GM18508 (cell line): ENCODE data around the gene CRHR2.

Experiments used
- ATAC-seq: cut with Tn5 transposase; IDR thresholded peaks from one replicate; pipeline ENCODE4 v1.9.1; 2021; ENCODE audit warnings: moderate number of reproducible peaks; ENCODE audit not compliant: insufficient read depth, unreplicated experiment

Gene CRHR2

DNA sequence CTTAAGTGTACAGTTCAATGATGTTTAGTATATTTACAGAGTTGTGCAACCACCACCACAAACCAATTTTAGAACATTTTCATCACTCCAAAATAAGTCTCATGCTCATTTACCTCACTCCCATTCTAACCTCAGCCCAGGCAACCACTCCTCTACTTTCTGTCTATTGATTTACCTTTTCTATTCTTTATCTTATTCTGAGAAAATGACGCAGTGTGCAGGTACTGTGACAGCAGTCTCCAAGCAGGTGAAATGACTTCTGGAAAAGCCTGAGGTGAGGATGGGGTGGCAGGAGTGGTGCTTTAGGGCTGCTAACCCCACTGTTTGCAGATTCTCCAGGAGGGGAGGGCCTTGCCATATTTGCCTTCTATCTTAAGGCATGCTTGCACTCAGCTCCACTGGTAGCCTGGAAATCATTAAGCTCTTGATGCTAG lies 48.0 kb downstream of the CRHR2 start:
- no peak for ATAC-seq

DNA sequence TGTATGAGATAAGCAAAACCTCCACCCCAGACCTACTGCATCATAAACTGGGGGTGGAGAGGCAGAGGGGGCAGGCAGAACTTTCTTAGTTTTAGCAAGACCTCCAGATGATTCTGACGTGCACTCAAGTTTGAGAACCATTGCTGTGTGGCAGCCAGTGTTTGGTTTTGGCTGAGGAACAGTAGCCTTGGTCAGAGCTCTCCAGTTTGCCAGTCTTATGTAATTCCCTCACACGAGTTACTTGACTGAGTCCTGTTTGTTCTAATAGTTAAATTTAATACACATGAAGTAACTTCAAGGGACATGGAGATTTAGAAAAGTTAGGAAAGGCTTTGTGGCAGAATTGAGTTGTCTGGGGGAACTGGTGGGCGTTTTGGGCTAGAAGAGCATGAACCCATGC lies 49.0 kb downstream of the CRHR2 start:
- no peak for ATAC-seq

DNA sequence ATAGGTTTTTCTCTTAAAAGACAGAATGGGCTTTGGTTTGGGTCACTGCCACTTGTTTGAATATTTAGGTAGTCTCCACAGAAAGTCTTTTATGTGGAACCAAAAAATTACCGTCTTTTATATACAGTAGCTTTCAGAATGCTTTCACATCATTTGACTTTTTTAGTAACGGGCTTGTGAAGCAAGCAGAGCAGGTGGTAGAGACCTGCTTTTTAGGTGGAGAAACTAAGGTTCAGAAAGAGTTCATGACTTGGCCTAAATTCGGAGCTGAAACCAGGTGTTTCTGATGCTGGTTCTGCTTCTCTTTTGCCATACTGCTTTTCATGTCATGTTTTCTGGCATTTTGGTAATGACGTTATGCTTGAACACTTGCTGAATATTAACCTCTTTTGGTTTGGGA lies 51.3 kb downstream of the CRHR2 start:
- ATAC-seq: peak; percentile 41

DNA sequence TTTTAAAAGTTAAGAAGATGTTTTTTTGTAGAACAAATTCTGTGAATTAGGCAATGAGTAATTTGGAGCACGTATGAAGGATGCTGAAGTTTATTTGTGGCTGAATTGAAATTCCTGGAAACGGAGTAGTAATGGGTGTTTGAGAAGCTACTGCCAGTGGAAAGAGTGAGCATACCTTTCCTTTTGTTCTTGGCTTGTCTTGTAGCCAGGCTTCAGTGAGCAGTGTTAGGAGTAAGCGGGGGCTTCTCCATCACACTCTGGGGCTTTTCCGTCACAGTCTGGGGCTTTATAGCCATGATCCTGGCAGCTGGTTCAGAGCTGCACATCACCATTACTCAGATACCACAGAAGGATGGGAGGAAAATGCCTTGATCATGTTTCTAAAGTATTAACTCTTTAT lies 55.2 kb downstream of the CRHR2 start:
- no peak for ATAC-seq

DNA sequence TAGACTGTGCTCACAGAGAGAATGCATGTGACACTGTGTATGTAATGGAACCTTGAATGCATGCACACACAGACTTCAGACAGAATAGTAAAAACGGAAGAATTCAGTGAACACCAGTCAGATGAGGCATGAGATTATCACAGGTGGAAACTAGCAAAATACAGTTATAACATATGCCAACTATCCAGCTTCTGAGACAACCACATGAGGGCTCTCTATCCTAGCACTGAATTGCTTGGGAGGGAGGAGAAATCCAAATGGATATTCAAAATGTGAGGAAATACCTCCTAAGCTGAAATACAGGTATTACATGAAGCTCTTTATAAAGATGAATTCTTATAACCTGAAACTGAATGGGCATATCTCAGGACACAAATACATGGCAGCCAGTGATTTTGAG lies 57.0 kb downstream of the CRHR2 start:
- ATAC-seq: no peak

DNA sequence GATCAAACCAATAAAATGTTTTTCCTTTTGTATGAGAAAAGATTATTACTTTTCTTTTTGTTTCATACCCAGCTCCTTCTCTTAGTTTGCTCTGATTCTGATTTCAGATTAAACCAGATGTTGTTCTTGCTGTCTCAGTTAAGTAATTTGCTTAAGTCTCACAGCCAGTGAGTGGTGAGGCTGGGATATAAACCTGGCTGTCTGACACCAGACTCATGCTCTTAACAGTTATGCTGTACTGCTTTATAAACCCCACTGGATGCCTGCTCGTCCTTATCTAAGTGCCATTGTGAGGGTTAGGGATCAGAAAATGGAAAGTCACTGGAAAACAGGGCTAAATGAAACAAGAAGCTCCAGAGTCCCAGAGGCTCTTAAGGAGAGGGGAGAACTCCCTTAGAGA lies 63.3 kb downstream of the CRHR2 start:
- no peak for ATAC-seq

DNA sequence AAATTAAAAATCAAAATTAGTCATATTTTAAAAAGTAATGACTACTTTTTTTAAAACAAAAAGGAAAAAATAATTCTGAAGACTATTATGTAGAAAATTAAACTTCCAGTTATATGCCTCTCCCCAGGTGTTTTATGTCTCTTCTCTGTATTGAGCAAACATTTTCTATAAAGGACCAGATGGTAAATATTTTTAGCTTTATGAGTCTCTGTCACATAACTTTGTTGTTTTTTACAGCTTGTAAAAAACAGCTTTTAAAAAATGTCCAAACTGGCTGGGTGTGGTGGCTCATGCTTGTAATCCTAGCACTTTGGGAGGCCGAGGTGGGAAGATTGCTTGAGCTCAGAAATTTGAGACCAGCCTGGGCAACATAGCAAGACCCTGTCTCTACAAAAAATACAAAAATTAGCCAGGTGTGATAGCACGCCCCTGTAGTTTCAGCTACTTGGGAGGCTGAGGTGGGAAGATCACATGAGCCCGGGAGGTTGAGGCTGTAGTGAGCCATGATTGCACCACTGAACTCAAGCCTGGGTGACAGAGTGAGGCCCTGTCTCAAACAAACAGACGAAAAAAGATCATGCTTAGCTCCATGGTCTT lies 64.1 kb downstream of the CRHR2 start:
- no peak for ATAC-seq

DNA sequence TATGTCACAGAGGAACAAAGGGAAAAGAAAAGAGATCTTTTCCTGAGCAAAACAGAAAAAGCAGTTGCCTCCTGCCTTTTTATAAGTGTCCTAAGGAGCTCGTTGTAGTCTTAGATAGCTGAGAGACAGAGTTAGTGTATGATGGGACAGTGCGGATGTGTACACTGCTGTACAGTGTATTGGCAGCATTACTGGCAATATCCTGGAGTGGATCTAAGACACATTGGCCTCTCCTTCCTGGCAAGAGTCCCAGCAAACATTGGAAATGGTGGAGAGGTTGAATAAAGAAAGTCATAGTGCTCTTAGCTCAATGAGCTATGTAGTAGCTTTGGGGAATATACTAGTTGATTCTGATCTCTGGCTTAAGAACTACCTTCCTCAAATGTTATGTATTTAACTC lies 64.9 kb downstream of the CRHR2 start:
- no peak for ATAC-seq

DNA sequence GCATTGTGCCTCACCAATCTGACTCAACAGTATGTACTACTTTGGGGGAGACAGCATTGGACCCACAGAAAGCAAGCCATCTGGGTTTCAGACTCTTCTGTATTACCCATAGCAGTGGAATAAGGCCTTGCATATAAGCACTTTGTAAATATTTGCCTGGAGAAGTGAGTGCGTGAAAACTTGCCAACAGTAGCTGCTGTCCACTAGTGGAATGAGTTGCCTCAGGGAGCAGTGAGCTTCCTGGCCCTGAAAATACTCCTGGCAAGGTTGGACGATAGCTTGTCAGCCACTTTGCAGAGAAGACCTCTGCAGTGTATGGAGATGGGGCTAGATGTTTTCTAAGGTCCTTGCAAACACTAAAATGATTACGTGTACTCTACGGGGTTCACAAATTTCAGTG lies 65.9 kb downstream of the CRHR2 start:
- no peak for ATAC-seq

DNA sequence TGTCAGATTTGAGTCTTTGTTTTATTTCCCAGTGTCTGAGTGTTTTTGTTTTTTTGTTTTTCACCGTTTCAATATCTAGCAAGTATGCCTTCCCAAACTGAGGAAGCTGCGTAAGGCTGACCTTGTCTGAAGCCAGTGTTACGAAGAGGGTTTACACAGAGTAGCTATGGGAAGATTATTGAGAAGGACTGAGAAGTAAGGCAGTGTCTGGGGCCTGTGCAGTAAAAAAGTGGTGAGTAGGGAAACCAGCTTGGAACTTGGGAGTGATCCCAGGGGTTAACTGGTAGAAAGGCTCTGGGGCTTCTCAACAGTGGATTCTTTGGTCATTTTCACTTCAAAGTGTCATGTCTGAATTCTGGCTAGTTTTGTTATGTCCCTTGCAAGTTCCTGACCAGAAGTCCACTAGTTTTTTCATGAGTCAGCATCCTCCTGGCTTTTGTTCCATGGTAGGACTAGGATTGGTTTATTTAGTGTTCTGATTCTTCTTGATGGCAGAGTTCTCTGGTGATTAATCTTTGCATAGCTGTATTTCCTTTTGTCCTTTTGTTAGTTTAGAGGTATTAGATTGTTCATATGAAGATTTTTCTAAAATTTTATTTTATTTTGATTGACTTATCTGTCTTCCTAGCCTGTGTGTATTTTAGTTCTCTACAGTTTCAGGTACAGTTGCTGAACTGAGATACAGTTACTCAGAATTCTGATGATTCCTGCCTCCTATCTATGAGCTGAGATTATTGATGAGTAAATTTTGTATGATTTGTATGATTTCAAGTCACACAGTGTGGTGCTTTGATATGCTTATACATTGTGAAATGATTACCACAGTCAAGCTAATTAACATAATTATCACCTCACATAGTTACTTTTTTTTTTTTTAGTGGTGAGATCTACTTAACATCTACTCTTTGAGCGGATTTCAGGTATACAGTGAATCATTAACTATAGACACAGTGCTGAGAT lies 68.6 kb downstream of the CRHR2 start:
- no peak for ATAC-seq

DNA sequence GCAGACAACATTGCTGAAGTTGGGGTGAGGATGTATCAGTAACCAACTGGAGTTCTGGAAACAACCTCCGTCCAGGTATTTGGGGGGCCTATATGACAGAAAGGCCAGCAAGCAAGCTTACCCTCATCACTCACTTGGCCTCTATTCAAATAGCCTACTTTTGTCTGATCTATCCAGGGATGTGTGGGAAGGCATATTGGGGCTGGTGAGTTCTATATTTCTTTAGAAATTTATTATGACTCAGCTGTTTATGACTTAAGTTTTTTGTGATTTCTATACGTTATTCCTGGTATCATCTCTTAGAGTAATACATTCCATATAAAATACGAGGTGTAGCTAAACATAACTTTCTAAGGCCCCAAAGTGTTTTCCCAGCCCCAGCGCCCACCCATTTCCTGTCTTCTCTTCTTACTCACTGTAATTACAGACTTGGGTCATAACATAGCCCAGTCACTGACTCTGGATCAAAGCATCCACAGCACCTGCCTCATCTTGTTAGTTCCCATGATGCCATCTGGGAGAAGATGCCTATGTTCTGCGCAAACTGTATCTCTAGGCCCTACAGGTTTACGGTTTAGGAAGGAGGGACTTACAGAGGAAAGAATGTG lies 69.5 kb downstream of the CRHR2 start:
- no peak for ATAC-seq

DNA sequence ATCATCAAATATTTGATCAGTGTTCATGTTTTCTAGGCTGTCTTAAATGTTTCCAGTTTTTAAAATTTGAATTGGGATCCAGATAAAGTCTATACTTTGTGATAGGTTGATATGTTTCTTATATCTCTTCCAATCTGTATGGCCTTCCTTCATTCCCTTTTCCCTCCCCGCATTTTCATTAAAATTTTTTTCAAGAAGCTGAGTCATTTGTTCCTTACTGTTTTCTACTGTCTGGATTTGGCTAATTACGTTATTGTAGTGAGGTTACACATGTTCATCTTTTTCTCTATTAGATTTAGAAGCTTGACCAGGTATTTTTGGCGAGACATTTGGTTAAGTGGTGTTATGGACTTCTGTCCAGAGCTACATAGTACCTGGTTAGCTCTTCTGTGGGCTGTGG lies 76.4 kb downstream of the CRHR2 start:
- ATAC-seq: no peak

DNA sequence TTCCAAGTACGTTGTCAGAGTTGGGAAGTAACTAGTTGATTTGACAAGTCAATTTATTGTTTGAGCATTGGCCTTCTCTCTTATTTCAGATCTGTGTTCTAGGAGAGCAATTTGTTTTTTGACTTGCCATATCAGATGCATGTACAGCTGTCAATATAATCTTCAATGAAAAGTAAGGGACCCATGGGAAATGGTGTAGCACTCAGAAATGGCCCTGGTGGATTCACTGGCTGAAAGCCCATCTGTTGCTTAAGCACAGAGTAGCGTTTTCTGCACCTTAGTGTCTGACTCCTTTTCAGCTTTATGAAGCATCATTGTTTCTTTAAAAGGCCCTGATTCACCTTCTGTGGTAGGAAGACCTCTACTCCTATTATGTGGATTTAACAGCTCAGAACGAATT lies 77.4 kb downstream of the CRHR2 start:
- no peak for ATAC-seq
